SK-N-SH treated with all-trans-retinoic acid at 6 μM for 48 hours (cell line): ENCODE results near the gene KAT6B.

Experiments
- ARNTL ChIP-seq: fragments of 450-650 bp; formaldehyde crosslinking; IDR thresholded peaks from 2 replicates; pipeline ENCODE4 v1.5.0; 2020; ENCODE audit warnings: low read depth, mild to moderate bottlenecking, moderate library complexity, borderline replicate concordance
- BACH2 ChIP-seq: fragments of 250-450 bp; sonication (Bioruptor Pico); IDR thresholded peaks from 2 replicates; pipeline ENCODE4 v1.9.0; 2021; ENCODE audit warnings: mild to moderate bottlenecking, borderline replicate concordance
- CREB5 ChIP-seq: fragments of 250-450 bp; sonication (Bioruptor Pico); IDR thresholded peaks from 2 replicates; pipeline ENCODE4 v1.5.1; 2020; ENCODE audit warnings: low read depth, mild to moderate bottlenecking, moderate library complexity
- ISL1 ChIP-seq: fragments of 250-450 bp; sonication (Bioruptor Pico); IDR thresholded peaks from 2 replicates; pipeline ENCODE4 v2.1.2; 2022; ENCODE audit warnings: mild to moderate bottlenecking, moderate library complexity
- PATZ1 ChIP-seq: fragments of 250-450 bp; sonication (Bioruptor Pico); IDR thresholded peaks from 2 replicates; pipeline ENCODE4 v1.8.0; 2020; ENCODE audit warnings: mild to moderate bottlenecking, moderate library complexity, borderline replicate concordance
- POU6F1 ChIP-seq: fragments of 250-450 bp; sonication (Bioruptor Pico); IDR thresholded peaks from 2 replicates; pipeline ENCODE4 v1.8.0; 2021; ENCODE audit warnings: low read depth, mild to moderate bottlenecking, moderate library complexity, borderline replicate concordance
- PPARA ChIP-seq: fragments of 250-450 bp; sonication (Bioruptor Pico); IDR thresholded peaks from 2 replicates; pipeline ENCODE4 v1.5.0; 2020; ENCODE audit warnings: mild to moderate bottlenecking, borderline replicate concordance
- RARB ChIP-seq: fragments of 250-450 bp; sonication (Bioruptor Pico); IDR thresholded peaks from 2 replicates; pipeline ENCODE4 v1.8.0; 2021; ENCODE audit warnings: mild to moderate bottlenecking, moderate library complexity
- TCF4 ChIP-seq: fragments of 250-450 bp; sonication (Bioruptor Pico); IDR thresholded peaks from 2 replicates; pipeline ENCODE4 v1.8.0; 2021; ENCODE audit warnings: mild to moderate bottlenecking, moderate library complexity, borderline replicate concordance
- TSHZ2 ChIP-seq: fragments of 250-450 bp; sonication (Bioruptor Pico); IDR thresholded peaks from 2 replicates; pipeline ENCODE4 v1.5.0; 2020; ENCODE audit warnings: mild to moderate bottlenecking, moderate library complexity
- ZC3H10 ChIP-seq: fragments of 250-450 bp; sonication (Bioruptor Pico); IDR thresholded peaks from 2 replicates; pipeline ENCODE4 v1.5.1; 2021; ENCODE audit warnings: mild to moderate bottlenecking, moderate library complexity
- ZFP3 ChIP-seq: fragments of 250-450 bp; sonication (Bioruptor Pico); IDR thresholded peaks from 2 replicates; pipeline ENCODE4 v1.5.0; 2020; ENCODE audit warnings: mild to moderate bottlenecking, moderate library complexity
- ZFP30 ChIP-seq: fragments of 450-650 bp; formaldehyde crosslinking; IDR thresholded peaks from 2 replicates; pipeline ENCODE4 v1.5.0; 2022; ENCODE audit warnings: mild to moderate bottlenecking, moderate library complexity
- ZNF8 ChIP-seq: fragments of 450-650 bp; formaldehyde crosslinking; IDR thresholded peaks from 2 replicates; pipeline ENCODE4 v1.5.0; 2020; ENCODE audit warnings: mild to moderate bottlenecking, moderate library complexity

GRCh38 chr10:74877898-74878297, 51.5 kb downstream of the KAT6B start:
- TF ChIP-seq ZNF8 (CRISPR knock-in tag) (no peak), RARB (CRISPR knock-in tag) (no peak), BACH2 (CRISPR knock-in tag) (no peak), ARNTL (CRISPR knock-in tag) (no peak), ISL1 (no peak), PATZ1 (no peak), PPARA (no peak), POU6F1 (no peak), ZFP30 (CRISPR knock-in tag) (no peak), ZC3H10 (CRISPR knock-in tag) (no peak), CREB5 (CRISPR knock-in tag) (no peak), TCF4 (CRISPR knock-in tag) (no peak), ZFP3 (CRISPR knock-in tag) (no peak), TSHZ2 (CRISPR knock-in tag) (no peak)
